K562 (cell line): ENCODE measurements around the gene LMLN. TPM values are rescaled to one million over a fixed set of nuclear protein-coding genes. Genes with fewer than 3 reads are reported as not detected.

Experiments used
- ATAC-seq: fragments of 200-7000 bp; cut with Tn5 transposase; 3 replicates; pipeline ENCODE4 v1.9.1; 2020; ENCODE audit warnings: moderate library complexity
- BruUV-seq: library from RNA; stranded (reverse); fragments of 400-500 nt; replicated peaks from 2 replicates; lab custom pipeline; 2021; lab: Mats Ljungman, UMichigan
- CTCF ChIA-PET: fragments of 300-600 bp; formaldehyde crosslinking; extraction: SDS; loops from one replicate; lab custom pipeline; 2021; ENCODE audit warnings: low intra/inter-chr PET ratio; lab: Yijun Ruan, JAX
- POLR2A ChIA-PET: fragments of 300-600, 350-650 bp; sonication (Branson Sonifier 250); formaldehyde crosslinking; extraction: SDS; loops from one replicate; lab custom pipeline; 2021; ENCODE audit warnings: antibody characterized with exemption, inconsistent platforms; lab: Yijun Ruan, JAX
- DNase-seq, 4 experiments: peaks; one replicate each; pipeline versions ENCODE4 v3.0.0 to v3.0.0-alpha.2; 2011 to 2018; ENCODE audit warnings: low spot score in 3 of 4, mixed read lengths in 3 of 4; ENCODE audit errors: extremely low read depth in 1 of 4
- FAIRE-seq: peaks from 2 replicates; lab custom pipeline; 2011; peaks lifted over from hg19 to GRCh38; lab: Jason Lieb, UNC
- H2AFZ ChIP-seq: 2 replicates; pipeline ENCODE4 v1.6.0; 2011; ENCODE audit warnings: low read depth, low read length, control low read depth, inconsistent platforms
- H3K27ac ChIP-seq: fragments of 200-600 bp; 3 replicates; pipeline ENCODE4 v1.8.0; 2011; ENCODE audit warnings: low read depth, mild to moderate bottlenecking, control low read depth, inconsistent platforms, low read length, moderate library complexity, mixed read lengths; ENCODE audit errors: extremely low read depth
- H3K27me3 ChIP-seq, 2 experiments: fragments of 300-600 bp in 1 of 2; 2 replicates in 1 of 2; 3 replicates in 1 of 2; pipeline versions ENCODE4 v1.6.0 to v1.8.0; 2011; ENCODE audit warnings: inconsistent platforms in 2 of 2, low read length in 2 of 2, mild to moderate bottlenecking in 1 of 2, mixed read lengths in 1 of 2, moderate library complexity in 1 of 2; ENCODE audit not compliant: control insufficient read depth in 2 of 2, insufficient read depth in 2 of 2
- H3K36me3 ChIP-seq: fragments of 300-600 bp; 3 replicates; pipeline ENCODE4 v1.8.0; 2011; ENCODE audit warnings: mild to moderate bottlenecking, low read length, inconsistent platforms; ENCODE audit not compliant: control insufficient read depth, insufficient read depth
- H3K4me1 ChIP-seq, 2 experiments: fragments of 200-600 bp in 1 of 2; replicated peaks in 1 of 2; 2 replicates in 1 of 2; 3 replicates in 1 of 2; pipeline versions ENCODE4 v1.5.1 to v1.8.0; 2011; ENCODE audit warnings: inconsistent platforms in 2 of 2, low read length in 2 of 2, mild to moderate bottlenecking in 1 of 2, mixed read lengths in 1 of 2, moderate library complexity in 1 of 2; ENCODE audit not compliant: control insufficient read depth in 2 of 2, insufficient read depth in 2 of 2
- H3K4me2 ChIP-seq: 2 replicates; pipeline ENCODE4 v1.6.1; 2011; ENCODE audit warnings: low read length, control low read depth, inconsistent platforms, mixed read lengths; ENCODE audit not compliant: insufficient read depth
- H3K4me3 ChIP-seq: fragments of 200-600 bp; sonication (generic), shearing (Covaris generic); 2 replicates; pipeline ENCODE4 v1.5.1; 2016; ENCODE audit warnings: control low read depth, inconsistent platforms
- H3K79me2 ChIP-seq: fragments of 200-600 bp; 3 replicates; pipeline ENCODE4 v1.8.0; 2011; ENCODE audit warnings: low read length, inconsistent platforms; ENCODE audit not compliant: control insufficient read depth, insufficient read depth
- H3K9ac ChIP-seq, 2 experiments: 2 replicates each; pipeline versions ENCODE4 v1.6.0 to v1.6.1; 2011; ENCODE audit warnings: low read depth in 2 of 2, low read length in 2 of 2, control low read depth in 1 of 2, inconsistent platforms in 1 of 2, mild to moderate bottlenecking in 1 of 2, mixed read lengths in 1 of 2; ENCODE audit not compliant: insufficient read depth in 1 of 2
- H3K9me1 ChIP-seq: one replicate; pipeline ENCODE4 v1.6.0; 2011; ENCODE audit warnings: inconsistent platforms, mild to moderate bottlenecking, low read length, moderate library complexity; ENCODE audit not compliant: control insufficient read depth, insufficient read depth
- H3K9me3 ChIP-seq: replicated peaks from 2 replicates; pipeline ENCODE4 v1.5.1; 2011; ENCODE audit warnings: low read depth, low read length, inconsistent platforms; ENCODE audit not compliant: control insufficient read depth, insufficient read depth
- H4K20me1 ChIP-seq: replicated peaks from 2 replicates; pipeline ENCODE4 v1.6.1; 2011; ENCODE audit warnings: low read length, inconsistent platforms, mixed read lengths; ENCODE audit not compliant: control insufficient read depth, insufficient read depth
- E2F6 ChIP-seq, 2 experiments: IDR thresholded peaks; 2 replicates each; pipeline ENCODE4 v1.6.1; 2011; ENCODE audit warnings: borderline replicate concordance in 1 of 2, control low read depth in 1 of 2, low read depth in 1 of 2, low read length in 1 of 2, mild to moderate bottlenecking in 1 of 2, mixed read lengths in 1 of 2, moderate library complexity in 1 of 2; ENCODE audit not compliant: insufficient read depth in 1 of 2, insufficient read length in 1 of 2, poor library complexity in 1 of 2, severe bottlenecking in 1 of 2; ENCODE audit errors: extremely low read depth in 1 of 2
- STAT5B ChIP-seq: fragments of 250-450 bp; sonication (Bioruptor Pico); IDR thresholded peaks from 2 replicates; pipeline ENCODE4 v1.8.0; 2021; ENCODE audit warnings: mild to moderate bottlenecking, inconsistent platforms
- ZNF347 ChIP-seq: fragments of 450-650 bp; formaldehyde crosslinking; IDR thresholded peaks from 2 replicates; pipeline ENCODE4 v1.4.0; 2020; ENCODE audit warnings: low read depth, mild to moderate bottlenecking, moderate library complexity
- ZSCAN32 ChIP-seq: fragments of 450-650 bp; formaldehyde crosslinking; IDR thresholded peaks from 2 replicates; pipeline ENCODE4 v1.4.0; 2020; ENCODE audit warnings: mild to moderate bottlenecking, moderate library complexity
- WGBS: fragments of 100-300 bp; shearing (Covaris generic); methylation state at CpG from one replicate; pipeline ENCODE4 v1.1.6; 2016; ENCODE audit warnings: low coverage, mixed read lengths; ENCODE audit not compliant: insufficient coverage; ENCODE audit errors: missing lambda C conversion rate; 5-methylcytosine and 5-hydroxymethylcytosine counted together
- in situ Hi-C: fragments of 300-500 bp; cut with MboI; formaldehyde crosslinking; loops from 4 replicates; pipeline ENCODE4 v1.15.0; 2018; ENCODE audit warnings: inconsistent platforms, mixed read lengths
- intact Hi-C: fragments of 100-400 bp; cut with micrococcal nuclease; formaldehyde crosslinking; loops from 2 replicates; pipeline ENCODE4 v1.14.2; 2022
- polyA plus RNA-seq, 8 experiments: library from polyadenylated mRNA; depleted of rRNA in 4 of 8; stranded (reverse) in 5 of 8; unstranded in 3 of 8; fragments of >200 nt; fragmentation: Nextera tagmentation in 2 of 8; fragmentation: Illumina TruSeq in 1 of 8; extraction: Ambion mirVana in 2 of 8; extraction: Trizol in 1 of 8; gene quantifications; 2 replicates each; pipeline versions ENCODE4 v1.2.1 to v1.2.3, GENCODE V29; 2011 to 2014; ENCODE audit warnings: inconsistent platforms in 1 of 8, missing spikeins in 1 of 8
- total RNA-seq, 7 experiments: library from RNA; depleted of rRNA in 6 of 7; stranded (reverse); fragments of >200 nt in 6 of 7; fragmentation: Illumina TruSeq in 2 of 7; extraction: Trizol in 2 of 7; gene quantifications; 2 replicates each; pipeline versions ENCODE4 v1.2.1 to v1.2.3, GENCODE V29; 2011 to 2021; ENCODE audit warnings: low replicate concordance in 1 of 7
- TF ChIP-seq, protein P1 (sequence below): fragments of 450-650 bp; IDR thresholded peaks from one replicate; pipeline ENCODE4 v1.6.1; 2018; ENCODE audit warnings: mild to moderate bottlenecking, moderate library complexity; ENCODE audit not compliant: partially characterized antibody

Gene LMLN
- total and polyA plus RNA-seq, 9 of the 15 experiments (the other 6 are each of a cell fraction or from before 2014, with no cell fraction given), result 2.2 to 15.9 (median 6.9) TPM

GRCh38 chr3:198064420-198064819 is 104.4 kb downstream of the LMLN start:
- CTCF ChIA-PET, result no interaction called here

More at GRCh38 chr3:198064420-198064819, 104.4 kb downstream of the LMLN start:
- H2AFZ ChIP-seq, result no peak overlapping the region
- TF ChIP-seq ZNF347 (CRISPR knock-in tag), result no peak
- TF ChIP-seq ZSCAN32, result no peak
- TF ChIP-seq STAT5B (CRISPR knock-in tag), result no peak
- TF ChIP-seq, protein P1, sequence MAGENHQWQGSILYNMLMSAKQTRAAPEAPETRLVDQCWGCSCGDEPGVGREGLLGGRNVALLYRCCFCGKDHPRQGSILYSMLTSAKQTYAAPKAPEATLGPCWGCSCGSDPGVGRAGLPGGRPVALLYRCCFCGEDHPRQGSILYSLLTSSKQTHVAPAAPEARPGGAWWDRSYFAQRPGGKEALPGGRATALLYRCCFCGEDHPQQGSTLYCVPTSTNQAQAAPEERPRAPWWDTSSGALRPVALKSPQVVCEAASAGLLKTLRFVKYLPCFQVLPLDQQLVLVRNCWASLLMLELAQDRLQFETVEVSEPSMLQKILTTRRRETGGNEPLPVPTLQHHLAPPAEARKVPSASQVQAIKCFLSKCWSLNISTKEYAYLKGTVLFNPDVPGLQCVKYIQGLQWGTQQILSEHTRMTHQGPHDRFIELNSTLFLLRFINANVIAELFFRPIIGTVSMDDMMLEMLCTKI, result no peak
- no peak for TF ChIP-seq E2F6 (IDR thresholded peaks at IDR 0.05; ENCODE audit: borderline replicate concordance in 1 of 2, extremely low read depth in 1 of 2, insufficient read depth in 1 of 2, insufficient read length in 1 of 2, low read depth in 1 of 2, low read length in 1 of 2, poor library complexity in 1 of 2, severe bottlenecking in 1 of 2)
- TF ChIP-seq, all 486 proteins: peak for 0
- no peak overlapping the region for H3K4me3 ChIP-seq
- no peaks in the 10 kb centered on the region for H3K9me3 ChIP-seq
- DNase-seq, result no peak
- no peaks in the 10 kb centered on the region for H3K79me2 ChIP-seq
- intact Hi-C loops (no loop called here), in situ Hi-C loops (no loop called here)
- no peak overlapping the region for H3K4me2 ChIP-seq
- peaks cover 0 to 7% of the 10 kb centered on the region in 2 experiments; a peak in 1 of 5 replicates for H3K4me1 ChIP-seq
- H3K27ac ChIP-seq, result no peak overlapping the region
- FAIRE-seq, result no peak
- H3K9ac ChIP-seq, result no peak overlapping the region
- H3K9me1 ChIP-seq, result no peaks in the 10 kb centered on the region
- POLR2A ChIA-PET, result interaction anchor here (1.1 to 3.9 kb wide), 2 partner anchors 12 to 19 kb away, joined by 3 to 13 read pairs; no protein-coding TSS in a partner anchor
- no peak for ATAC-seq
- WGBS, result 65% methylated on average over 5 of the region's 5 CpGs
- no peaks in the 10 kb centered on the region for H4K20me1 ChIP-seq
- no peaks in the 10 kb centered on the region for H3K27me3 ChIP-seq
- peaks cover 16% of the 10 kb centered on the region; the same call in 1 of the 3 replicates for H3K36me3 ChIP-seq
- BruUV-seq, result no TSS peak
